ENCODE results near the gene SKP1.

GRCh38 chr5:134223406-134224248 is 46.9 kb upstream of the SKP1 start:
- TF ChIP-seq ZFX (IDR thresholded peaks at IDR 0.05) (no peak), CTCF (IDR thresholded peaks at IDR 0.05 in 2 of 3, conservative IDR thresholded peaks at IDR 0.05 in 1 of 3; ENCODE audit: borderline replicate concordance in 1 of 3, insufficient read depth in 1 of 3, low read depth in 2 of 3, low read length in 2 of 3) (no peak), POLR2A (IDR thresholded peaks at IDR 0.05; ENCODE audit: borderline replicate concordance, extremely low read depth, insufficient read depth, insufficient read length) (no peak), RAD21 (IDR thresholded peaks at IDR 0.05; ENCODE audit: low read depth) (no peak), JUND (IDR thresholded peaks at IDR 0.05) (no peak), EZH2phosphoT487 (IDR thresholded peaks at IDR 0.05; ENCODE audit: borderline replicate concordance) (no peak)
